ENCODE measurements around the gene VEZT.
"Not testable (repeated sequence)": the region's sequence is repeated elsewhere in the genome, so short reads cannot be mapped to it uniquely, and the experiment has no call there.

Gene VEZT

DNA sequence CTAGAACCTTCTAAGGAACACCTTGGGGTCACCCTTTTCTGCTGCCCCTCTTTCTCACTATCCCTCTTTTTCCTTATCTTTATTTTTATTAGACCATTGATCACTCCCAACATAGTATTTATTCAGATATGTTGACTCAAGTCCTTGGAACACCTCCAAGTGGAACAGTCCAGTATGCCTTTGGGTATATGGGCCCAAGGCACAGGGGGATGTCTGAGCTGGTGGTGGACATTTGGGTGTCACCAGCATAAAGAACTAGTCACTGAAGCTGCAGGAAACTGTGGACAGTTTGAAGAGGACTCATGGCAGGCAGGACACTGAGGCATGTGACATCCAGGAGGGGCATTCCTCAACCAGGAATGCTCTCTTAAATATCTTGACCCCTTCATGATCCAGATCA is 105.6 kb downstream of the VEZT start:
- Histone ChIP-seq H3K36me3 (ENCODE audit: control insufficient read depth, insufficient read depth, low read length) (no peaks in the 10 kb centered on the region), H3K4me3 (replicated peaks; ENCODE audit: low read depth, low read length) (no peak overlapping the region), H3K27me3 (replicated peaks; ENCODE audit: control insufficient read depth, insufficient read depth, low read length) (no peaks in the 10 kb centered on the region)
- no peak for DNase-seq (ENCODE audit: extremely low read depth, insufficient read length)
- TF ChIP-seq, protein P1, sequence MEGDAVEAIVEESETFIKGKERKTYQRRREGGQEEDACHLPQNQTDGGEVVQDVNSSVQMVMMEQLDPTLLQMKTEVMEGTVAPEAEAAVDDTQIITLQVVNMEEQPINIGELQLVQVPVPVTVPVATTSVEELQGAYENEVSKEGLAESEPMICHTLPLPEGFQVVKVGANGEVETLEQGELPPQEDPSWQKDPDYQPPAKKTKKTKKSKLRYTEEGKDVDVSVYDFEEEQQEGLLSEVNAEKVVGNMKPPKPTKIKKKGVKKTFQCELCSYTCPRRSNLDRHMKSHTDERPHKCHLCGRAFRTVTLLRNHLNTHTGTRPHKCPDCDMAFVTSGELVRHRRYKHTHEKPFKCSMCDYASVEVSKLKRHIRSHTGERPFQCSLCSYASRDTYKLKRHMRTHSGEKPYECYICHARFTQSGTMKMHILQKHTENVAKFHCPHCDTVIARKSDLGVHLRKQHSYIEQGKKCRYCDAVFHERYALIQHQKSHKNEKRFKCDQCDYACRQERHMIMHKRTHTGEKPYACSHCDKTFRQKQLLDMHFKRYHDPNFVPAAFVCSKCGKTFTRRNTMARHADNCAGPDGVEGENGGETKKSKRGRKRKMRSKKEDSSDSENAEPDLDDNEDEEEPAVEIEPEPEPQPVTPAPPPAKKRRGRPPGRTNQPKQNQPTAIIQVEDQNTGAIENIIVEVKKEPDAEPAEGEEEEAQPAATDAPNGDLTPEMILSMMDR (IDR thresholded peaks at IDR 0.05; ENCODE audit: insufficient read depth, low read length, poor library complexity, severe bottlenecking) = no peak

DNA sequence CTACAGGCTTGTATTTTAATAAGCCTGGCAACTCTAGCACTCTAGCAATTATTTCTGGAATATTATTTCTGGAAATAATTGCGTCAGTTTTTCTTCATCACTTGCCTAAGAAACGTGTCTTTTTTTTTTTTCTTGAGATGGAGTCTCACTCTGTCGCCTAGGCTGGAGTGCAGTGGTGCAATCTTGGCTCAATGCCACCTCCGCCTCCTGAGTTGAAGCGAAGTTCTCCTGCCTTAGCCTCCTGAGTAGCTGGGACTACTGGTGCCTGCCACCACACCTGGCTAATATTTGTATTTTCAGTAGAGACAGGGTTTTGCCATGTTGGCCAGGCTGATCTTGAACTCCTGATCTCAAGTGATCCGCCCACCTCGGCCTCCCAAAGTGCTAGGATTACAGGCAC is 106.6 kb downstream of the VEZT start:
- H3K27me3 ChIP-seq (replicated peaks; ENCODE audit: control insufficient read depth, insufficient read depth, low read length); H3K36me3 ChIP-seq (ENCODE audit: control insufficient read depth, insufficient read depth, low read length); H3K4me3 ChIP-seq (replicated peaks; ENCODE audit: low read depth, low read length); DNase-seq (ENCODE audit: extremely low read depth, insufficient read length): not testable (repeated sequence)

DNA sequence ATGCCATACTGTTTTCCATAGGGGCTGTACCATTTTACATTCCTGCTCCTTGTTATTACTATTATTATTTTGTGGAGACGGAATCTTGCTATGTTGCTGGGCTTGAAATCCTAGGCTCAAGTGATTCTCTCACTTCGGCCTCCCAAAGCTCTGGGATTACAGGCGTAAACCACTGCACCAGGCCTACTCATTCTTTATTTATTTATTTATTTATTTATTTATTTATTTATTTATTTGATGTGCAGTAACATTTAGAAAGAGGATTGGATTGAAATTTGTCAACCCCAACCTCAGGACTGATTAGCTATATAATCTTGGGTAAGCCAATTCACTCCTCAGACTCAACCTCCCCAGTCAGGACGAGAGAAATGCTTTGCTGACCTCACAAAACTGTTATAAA is 107.9 kb downstream of the VEZT start:
- DNase-seq (ENCODE audit: extremely low read depth, insufficient read length) = no peak
- TF ChIP-seq, protein P1 (IDR thresholded peaks at IDR 0.05; ENCODE audit: insufficient read depth, low read length, poor library complexity, severe bottlenecking) = no peak
- H3K27me3 ChIP-seq (replicated peaks; ENCODE audit: control insufficient read depth, insufficient read depth, low read length) = no peaks in the 10 kb centered on the region
- H3K36me3 ChIP-seq (ENCODE audit: control insufficient read depth, insufficient read depth, low read length) = no peaks in the 10 kb centered on the region
- no peak overlapping the region for H3K4me3 ChIP-seq (replicated peaks; ENCODE audit: low read depth, low read length)

DNA sequence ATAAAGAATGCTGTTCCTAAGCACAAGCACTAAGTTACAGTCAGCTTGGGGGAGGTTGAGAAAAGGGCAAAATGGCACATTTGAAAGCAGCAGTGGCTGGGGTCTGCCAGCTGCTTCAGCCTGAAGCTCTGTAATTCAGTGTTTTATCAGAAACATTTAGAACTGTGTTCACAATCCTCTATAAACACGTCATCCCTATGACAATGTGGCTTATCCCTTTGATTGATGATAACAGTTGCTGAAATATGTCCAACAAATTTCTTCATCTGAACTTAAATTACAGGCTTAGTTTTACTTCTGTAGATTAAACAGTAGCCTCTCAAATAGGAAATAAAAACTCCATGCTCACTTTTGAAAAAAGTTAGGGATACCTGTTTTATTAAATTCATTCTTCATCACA is 108.8 kb downstream of the VEZT start:
- H3K36me3 ChIP-seq (ENCODE audit: control insufficient read depth, insufficient read depth, low read length) = no peaks in the 10 kb centered on the region
- TF ChIP-seq, protein P1 (IDR thresholded peaks at IDR 0.05; ENCODE audit: insufficient read depth, low read length, poor library complexity, severe bottlenecking) = no peak
- no peaks in the 10 kb centered on the region for H3K27me3 ChIP-seq (replicated peaks; ENCODE audit: control insufficient read depth, insufficient read depth, low read length)
- H3K4me3 ChIP-seq (replicated peaks; ENCODE audit: low read depth, low read length) = no peak overlapping the region
- DNase-seq (ENCODE audit: extremely low read depth, insufficient read length) = no peak

DNA sequence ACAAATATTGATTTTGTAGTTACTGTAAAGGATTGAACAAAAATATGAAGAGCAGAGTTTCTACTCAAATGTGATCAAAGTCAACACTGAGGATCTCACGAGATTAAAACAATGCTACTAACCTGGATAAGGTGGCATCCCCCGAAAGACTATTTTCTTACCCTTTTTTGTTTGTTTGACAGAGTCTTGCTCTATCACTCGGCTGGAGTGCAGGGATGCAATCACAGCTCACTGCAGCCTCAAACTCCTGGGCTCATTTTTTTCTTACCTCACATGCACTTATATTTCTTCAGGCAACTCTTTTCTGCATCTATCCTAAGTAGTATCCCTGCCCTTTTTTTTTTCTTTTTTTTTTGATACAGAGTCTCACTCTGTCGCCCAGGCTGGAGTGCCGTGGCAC is 109.2 kb downstream of the VEZT start:
- no peak for DNase-seq (ENCODE audit: extremely low read depth, insufficient read length)
- no peaks in the 10 kb centered on the region for H3K36me3 ChIP-seq (ENCODE audit: control insufficient read depth, insufficient read depth, low read length)

DNA sequence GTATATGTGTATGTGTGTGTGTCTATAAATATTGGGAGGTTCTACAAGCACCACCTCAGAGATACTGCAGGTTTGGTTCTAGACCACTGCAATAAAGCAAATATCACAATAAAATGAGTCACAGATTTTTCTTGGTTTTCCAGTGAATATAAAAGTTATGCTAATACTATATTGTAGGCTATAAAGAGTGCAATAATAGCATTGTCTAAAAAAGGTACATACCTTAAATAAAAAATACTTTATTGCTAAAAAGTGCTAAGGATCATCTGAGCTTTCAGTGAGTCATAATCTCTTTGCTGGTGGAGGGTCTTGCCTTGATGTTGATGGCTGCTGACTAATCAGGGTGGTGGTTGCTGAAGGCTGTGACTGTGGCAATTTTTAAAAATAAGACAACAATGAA is 111.1 kb downstream of the VEZT start:
- TF ChIP-seq, protein P1 (IDR thresholded peaks at IDR 0.05; ENCODE audit: insufficient read depth, low read length, poor library complexity, severe bottlenecking) = no peak
- no peaks in the 10 kb centered on the region for H3K27me3 ChIP-seq (replicated peaks; ENCODE audit: control insufficient read depth, insufficient read depth, low read length)
- DNase-seq (ENCODE audit: extremely low read depth, insufficient read length) = no peak
- H3K36me3 ChIP-seq (ENCODE audit: control insufficient read depth, insufficient read depth, low read length) = no peaks in the 10 kb centered on the region
- H3K4me3 ChIP-seq (replicated peaks; ENCODE audit: low read depth, low read length) = no peak overlapping the region

More for the DNA sequence above, 109.2 kb downstream of the VEZT start:
- TF ChIP-seq, protein P1 (IDR thresholded peaks at IDR 0.05; ENCODE audit: insufficient read depth, low read length, poor library complexity, severe bottlenecking) = no peak
- no peaks in the 10 kb centered on the region for H3K27me3 ChIP-seq (replicated peaks; ENCODE audit: control insufficient read depth, insufficient read depth, low read length)
- no peak overlapping the region for H3K4me3 ChIP-seq (replicated peaks; ENCODE audit: low read depth, low read length)

Measured in GM06990 (cell line).